Upper lobe of left lung (tissue), 4 donors: ENCODE data around the gene DLEC1.
"Not testable (repeated sequence)": the region's sequence is repeated elsewhere in the genome, so short reads cannot be mapped to it uniquely, and the experiment has no call there.

Experiments
- EP300 ChIP-seq, 4 donors: sonication (generic); formaldehyde crosslinking; IDR thresholded peaks; one replicate each; pipeline ENCODE4 v1.5.1; 2017; ENCODE audit warnings: antibody characterized with exemption in 4 of 4, control low read depth in 2 of 4
- POLR2A ChIP-seq, 4 donors: fragments of 450-650 bp; IDR thresholded peaks; one replicate each; pipeline ENCODE4 v1.5.1; 2016 to 2017; ENCODE audit warnings: antibody characterized with exemption in 4 of 4, mild to moderate bottlenecking in 2 of 4
- POLR2AphosphoS5 ChIP-seq, 2 donors: sonication (generic); formaldehyde crosslinking; IDR thresholded peaks; one replicate each; pipeline ENCODE4 v1.5.1; 2017; ENCODE audit warnings: antibody characterized with exemption in 2 of 2
- TF ChIP-seq, protein P1 (sequence below), 6 experiments: fragments of 450-650 bp in 4 of 6; fragments of 200-600 bp in 2 of 6; sonication (generic) in 2 of 6; IDR thresholded peaks; one replicate each; pipeline ENCODE4 v1.5.1; 2016 to 2019; ENCODE audit warnings: antibody characterized with exemption in 6 of 6

DNA sequence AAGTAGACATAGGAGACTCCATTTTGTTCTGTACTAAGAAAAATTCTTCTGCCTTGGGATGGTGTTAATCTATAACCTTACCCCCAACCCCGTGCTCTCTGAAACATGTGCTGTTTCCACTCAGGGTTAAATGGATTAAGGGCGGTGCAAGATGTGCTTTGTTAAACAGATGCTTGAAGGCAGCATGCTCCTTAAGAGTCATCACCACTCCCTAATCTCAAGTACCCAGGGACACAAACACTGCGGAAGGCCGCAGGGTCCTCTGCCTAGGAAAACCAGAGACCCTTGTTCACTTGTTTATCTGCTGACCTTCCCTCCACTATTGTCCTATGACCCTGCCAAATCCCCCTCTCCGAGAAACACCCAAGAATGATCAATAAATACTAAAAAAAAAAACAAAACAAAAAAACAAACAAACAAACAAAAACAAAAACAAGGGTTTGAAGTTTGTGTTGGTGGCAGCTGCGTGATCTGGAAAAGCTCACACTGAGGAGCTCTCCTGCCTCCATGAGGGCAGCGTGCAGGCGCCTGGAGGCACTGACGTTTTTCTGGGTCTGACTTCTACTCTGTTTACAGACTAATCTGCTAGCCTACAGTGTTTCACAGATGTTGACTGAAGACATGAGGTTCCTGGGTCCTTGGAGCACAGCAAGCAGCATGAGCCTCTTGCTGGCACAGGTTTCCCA is 14.9 kb downstream of the DLEC1 start:
- TF ChIP-seq POLR2A, POLR2AphosphoS5, EP300 (IDR thresholded peaks at IDR 0.05): not testable (repeated sequence)
- TF ChIP-seq, protein P1, sequence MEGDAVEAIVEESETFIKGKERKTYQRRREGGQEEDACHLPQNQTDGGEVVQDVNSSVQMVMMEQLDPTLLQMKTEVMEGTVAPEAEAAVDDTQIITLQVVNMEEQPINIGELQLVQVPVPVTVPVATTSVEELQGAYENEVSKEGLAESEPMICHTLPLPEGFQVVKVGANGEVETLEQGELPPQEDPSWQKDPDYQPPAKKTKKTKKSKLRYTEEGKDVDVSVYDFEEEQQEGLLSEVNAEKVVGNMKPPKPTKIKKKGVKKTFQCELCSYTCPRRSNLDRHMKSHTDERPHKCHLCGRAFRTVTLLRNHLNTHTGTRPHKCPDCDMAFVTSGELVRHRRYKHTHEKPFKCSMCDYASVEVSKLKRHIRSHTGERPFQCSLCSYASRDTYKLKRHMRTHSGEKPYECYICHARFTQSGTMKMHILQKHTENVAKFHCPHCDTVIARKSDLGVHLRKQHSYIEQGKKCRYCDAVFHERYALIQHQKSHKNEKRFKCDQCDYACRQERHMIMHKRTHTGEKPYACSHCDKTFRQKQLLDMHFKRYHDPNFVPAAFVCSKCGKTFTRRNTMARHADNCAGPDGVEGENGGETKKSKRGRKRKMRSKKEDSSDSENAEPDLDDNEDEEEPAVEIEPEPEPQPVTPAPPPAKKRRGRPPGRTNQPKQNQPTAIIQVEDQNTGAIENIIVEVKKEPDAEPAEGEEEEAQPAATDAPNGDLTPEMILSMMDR (IDR thresholded peaks at IDR 0.05), result not testable (repeated sequence)
